GM18508 (cell line): ENCODE data around the gene MBNL2.

ENCODE experiments used
- ATAC-seq: cut with Tn5 transposase; IDR thresholded peaks from one replicate; pipeline ENCODE4 v1.9.1; 2021; ENCODE audit warnings: moderate number of reproducible peaks; ENCODE audit not compliant: insufficient read depth, unreplicated experiment

Gene MBNL2

GRCh38 chr13:97364031-97364430 is 141.9 kb downstream of the MBNL2 start:
- ATAC-seq = no peak

GRCh38 chr13:97364827-97365226 is 142.7 kb downstream of the MBNL2 start:
- no peak for ATAC-seq

GRCh38 chr13:97366172-97366688 is 144.1 kb downstream of the MBNL2 start:
- ATAC-seq = no peak

GRCh38 chr13:97367016-97367822 is 145.1 kb downstream of the MBNL2 start:
- no peak for ATAC-seq

- peak; percentile 46 for ATAC-seq
These were observed 147.2 kb downstream of the MBNL2 start for GRCh38 chr13:97369261-97369893.

- no peak for ATAC-seq
These were observed 149.5 kb downstream of the MBNL2 start for GRCh38 chr13:97371486-97372109.

- ATAC-seq = no peak
These were observed 150.8 kb downstream of the MBNL2 start for GRCh38 chr13:97372936-97373335.

- no peak for ATAC-seq
These were observed 151.7 kb downstream of the MBNL2 start for GRCh38 chr13:97373787-97374186.

- ATAC-seq = no peak
These were observed 154.8 kb downstream of the MBNL2 start for GRCh38 chr13:97376981-97377380.

GRCh38 chr13:97379386-97379785 is 157.3 kb downstream of the MBNL2 start:
- no peak for ATAC-seq

- no peak for ATAC-seq
These were observed 158.6 kb downstream of the MBNL2 start for GRCh38 chr13:97380696-97381095.

GRCh38 chr13:97381189-97381588 is 159.1 kb downstream of the MBNL2 start:
- no peak for ATAC-seq

GRCh38 chr13:97382276-97382675 is 160.1 kb downstream of the MBNL2 start:
- no peak for ATAC-seq

- no peak for ATAC-seq
These were observed 162.2 kb downstream of the MBNL2 start for GRCh38 chr13:97384371-97384770.

- no peak for ATAC-seq
These were observed 163.0 kb downstream of the MBNL2 start for GRCh38 chr13:97385146-97385545.

- no peak for ATAC-seq
These were observed 163.7 kb downstream of the MBNL2 start for GRCh38 chr13:97385854-97386253.

GRCh38 chr13:97386801-97387484 is 164.8 kb downstream of the MBNL2 start:
- ATAC-seq = no peak

GRCh38 chr13:97387485-97387839 is 165.3 kb downstream of the MBNL2 start:
- no peak for ATAC-seq

- no peak for ATAC-seq
These were observed 165.8 kb downstream of the MBNL2 start for GRCh38 chr13:97387890-97388289.

- no peak for ATAC-seq
These were observed 166.2 kb downstream of the MBNL2 start for GRCh38 chr13:97388373-97388772.
